Measurements from ENCODE around the gene PPFIA1.

The PPFIA1 gene

GRCh38 chr11:70270877-70271648 lies 573 bp downstream of the PPFIA1 start:
- CTCF ChIA-PET = no interaction called here
- peak; percentile 42 for DNase-seq (ENCODE audit: extremely low spot score)
- TF ChIP-seq SP1 (IDR thresholded peaks at IDR 0.05) (no peak), ZNF384 (IDR thresholded peaks at IDR 0.05) (0 out of 2 replicates have a peak, but pooled peaks have one; percentile 10)
- POLR2A ChIA-PET = interaction anchor here (0.8 kb wide), 1 partner anchor 40 kb away, joined by 3 read pairs; no protein-coding TSS in a partner anchor

- no peak for DNase-seq (ENCODE audit: extremely low spot score)
- CTCF ChIA-PET = no interaction called here
- POLR2A ChIA-PET = no interaction called here
- TF ChIP-seq L3MBTL2 (conservative IDR thresholded peaks at IDR 0.05) (no peak), LEF1 (IDR thresholded peaks at IDR 0.05; ENCODE audit: borderline replicate concordance) (no peak), BHLHE40 (IDR thresholded peaks at IDR 0.05; ENCODE audit: borderline replicate concordance) (no peak), ARNT (IDR thresholded peaks at IDR 0.05) (no peak), SUZ12 (IDR thresholded peaks at IDR 0.05) (no peak), CTBP1 (IDR thresholded peaks at IDR 0.05; ENCODE audit: borderline replicate concordance) (no peak), SP1 (IDR thresholded peaks at IDR 0.05) (no peak), PKNOX1 (IDR thresholded peaks at IDR 0.05) (no peak), HDGF (IDR thresholded peaks at IDR 0.05; ENCODE audit: borderline replicate concordance) (no peak), NFRKB (IDR thresholded peaks at IDR 0.05) (no peak), FOXA1 (IDR thresholded peaks at IDR 0.05) (no peak), TARDBP (IDR thresholded peaks at IDR 0.05) (no peak), FOXK2 (IDR thresholded peaks at IDR 0.05) (no peak), ZNF384 (IDR thresholded peaks at IDR 0.05) (no peak), FOXM1 (IDR thresholded peaks at IDR 0.05; ENCODE audit: borderline replicate concordance) (no peak), ELF4 (IDR thresholded peaks at IDR 0.05) (no peak)
Observed at GRCh38 chr11:70271649-70271953, 1.1 kb downstream of the PPFIA1 start.

- CTCF ChIA-PET = no interaction called here
- TF ChIP-seq SUZ12 (IDR thresholded peaks at IDR 0.05) (no peak), PKNOX1 (IDR thresholded peaks at IDR 0.05) (no peak), BHLHE40 (IDR thresholded peaks at IDR 0.05; ENCODE audit: borderline replicate concordance) (no peak), FOXM1 (IDR thresholded peaks at IDR 0.05; ENCODE audit: borderline replicate concordance) (no peak), L3MBTL2 (conservative IDR thresholded peaks at IDR 0.05) (no peak), ZNF384 (IDR thresholded peaks at IDR 0.05) (no peak), TARDBP (IDR thresholded peaks at IDR 0.05) (no peak), ELF4 (IDR thresholded peaks at IDR 0.05) (no peak), LEF1 (IDR thresholded peaks at IDR 0.05; ENCODE audit: borderline replicate concordance) (no peak), NFRKB (IDR thresholded peaks at IDR 0.05) (no peak), ARNT (IDR thresholded peaks at IDR 0.05) (no peak), HDGF (IDR thresholded peaks at IDR 0.05; ENCODE audit: borderline replicate concordance) (no peak), CTBP1 (IDR thresholded peaks at IDR 0.05; ENCODE audit: borderline replicate concordance) (no peak), FOXA1 (IDR thresholded peaks at IDR 0.05) (no peak), SP1 (IDR thresholded peaks at IDR 0.05) (no peak), FOXK2 (IDR thresholded peaks at IDR 0.05) (no peak)
- POLR2A ChIA-PET = no interaction called here
- DNase-seq (ENCODE audit: extremely low spot score) = no peak
Observed at GRCh38 chr11:70272009-70272408, 1.5 kb downstream of the PPFIA1 start.

GRCh38 chr11:70278994-70279393 lies 8.5 kb downstream of the PPFIA1 start:
- ChIA-PET CTCF (no interaction called here), POLR2A (no interaction called here)
- TF ChIP-seq TARDBP (IDR thresholded peaks at IDR 0.05) = no peak
- TF ChIP-seq PKNOX1 (IDR thresholded peaks at IDR 0.05) = no peak
- TF ChIP-seq HDGF (IDR thresholded peaks at IDR 0.05; ENCODE audit: borderline replicate concordance) = no peak
- no peak for DNase-seq (ENCODE audit: extremely low spot score)

GRCh38 chr11:70281156-70281609 lies 10.7 kb downstream of the PPFIA1 start:
- TF ChIP-seq FOXM1 (IDR thresholded peaks at IDR 0.05; ENCODE audit: borderline replicate concordance) = no peak
- no peak for TF ChIP-seq ELF4 (IDR thresholded peaks at IDR 0.05)
- no peak for TF ChIP-seq SUZ12 (IDR thresholded peaks at IDR 0.05)
- TF ChIP-seq BHLHE40 (IDR thresholded peaks at IDR 0.05; ENCODE audit: borderline replicate concordance) = no peak
- TF ChIP-seq FOXA1 (IDR thresholded peaks at IDR 0.05) = no peak
- no peak for TF ChIP-seq FOXK2 (IDR thresholded peaks at IDR 0.05)
- no peak for TF ChIP-seq NFRKB (IDR thresholded peaks at IDR 0.05)
- no peak for TF ChIP-seq PKNOX1 (IDR thresholded peaks at IDR 0.05)
- TF ChIP-seq LEF1 (IDR thresholded peaks at IDR 0.05; ENCODE audit: borderline replicate concordance) = no peak
- TF ChIP-seq ZNF384 (IDR thresholded peaks at IDR 0.05) = no peak
- no peak for TF ChIP-seq SP1 (IDR thresholded peaks at IDR 0.05)
- TF ChIP-seq CTBP1 (IDR thresholded peaks at IDR 0.05; ENCODE audit: borderline replicate concordance) = no peak
- no peak for TF ChIP-seq HDGF (IDR thresholded peaks at IDR 0.05; ENCODE audit: borderline replicate concordance)
- no peak for TF ChIP-seq ARNT (IDR thresholded peaks at IDR 0.05)
- no peak for TF ChIP-seq L3MBTL2 (conservative IDR thresholded peaks at IDR 0.05)
- CTCF ChIA-PET = no interaction called here
- POLR2A ChIA-PET = no interaction called here
- no peak for DNase-seq (ENCODE audit: extremely low spot score)

- CTCF ChIA-PET = no interaction called here
- DNase-seq (ENCODE audit: extremely low spot score) = no peak
- TF ChIP-seq PKNOX1 (IDR thresholded peaks at IDR 0.05) (no peak), BHLHE40 (IDR thresholded peaks at IDR 0.05; ENCODE audit: borderline replicate concordance) (no peak), ARNT (IDR thresholded peaks at IDR 0.05) (no peak), NFRKB (IDR thresholded peaks at IDR 0.05) (no peak), FOXM1 (IDR thresholded peaks at IDR 0.05; ENCODE audit: borderline replicate concordance) (no peak), L3MBTL2 (conservative IDR thresholded peaks at IDR 0.05) (no peak), TARDBP (IDR thresholded peaks at IDR 0.05) (no peak), HDGF (IDR thresholded peaks at IDR 0.05; ENCODE audit: borderline replicate concordance) (no peak), ZNF384 (IDR thresholded peaks at IDR 0.05) (no peak), FOXA1 (IDR thresholded peaks at IDR 0.05) (no peak), CTBP1 (IDR thresholded peaks at IDR 0.05; ENCODE audit: borderline replicate concordance) (no peak), FOXK2 (IDR thresholded peaks at IDR 0.05) (no peak), ELF4 (IDR thresholded peaks at IDR 0.05) (no peak), SUZ12 (IDR thresholded peaks at IDR 0.05) (no peak), LEF1 (IDR thresholded peaks at IDR 0.05; ENCODE audit: borderline replicate concordance) (no peak), SP1 (IDR thresholded peaks at IDR 0.05) (no peak)
- POLR2A ChIA-PET = no interaction called here
Observed at GRCh38 chr11:70282012-70282411, 11.5 kb downstream of the PPFIA1 start.

All from HEK293T (cell line).